ENCODE measurements around the gene CREBL2.

The CREBL2 gene

DNA sequence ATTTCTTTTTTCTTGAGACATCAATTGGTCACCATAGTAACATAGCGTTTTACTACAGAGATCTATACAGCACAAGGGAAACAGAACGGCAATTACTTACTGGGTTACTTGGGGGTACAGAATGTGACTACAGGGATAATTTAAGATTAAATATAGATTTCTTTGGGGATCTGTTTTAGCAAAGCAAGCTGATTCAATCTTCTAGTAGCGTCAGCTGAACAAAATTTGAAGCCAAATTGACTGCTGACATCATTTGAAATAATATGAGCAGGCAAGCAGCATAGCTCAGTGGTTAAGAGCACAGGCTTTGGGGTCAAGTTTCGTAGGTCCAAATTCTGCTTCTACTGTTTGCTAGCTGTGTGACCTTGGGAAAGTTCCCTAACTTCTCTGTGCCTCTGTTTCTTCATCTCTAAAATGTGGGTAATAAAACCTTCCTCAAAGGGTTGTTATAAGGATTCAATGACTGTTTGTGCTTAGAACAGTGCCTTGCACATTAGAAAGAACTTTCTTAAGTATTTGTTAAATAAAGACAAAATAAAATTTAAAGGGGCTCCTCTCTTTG lies 71.5 kb downstream of the CREBL2 start:
- no peak for DNase-seq

DNA sequence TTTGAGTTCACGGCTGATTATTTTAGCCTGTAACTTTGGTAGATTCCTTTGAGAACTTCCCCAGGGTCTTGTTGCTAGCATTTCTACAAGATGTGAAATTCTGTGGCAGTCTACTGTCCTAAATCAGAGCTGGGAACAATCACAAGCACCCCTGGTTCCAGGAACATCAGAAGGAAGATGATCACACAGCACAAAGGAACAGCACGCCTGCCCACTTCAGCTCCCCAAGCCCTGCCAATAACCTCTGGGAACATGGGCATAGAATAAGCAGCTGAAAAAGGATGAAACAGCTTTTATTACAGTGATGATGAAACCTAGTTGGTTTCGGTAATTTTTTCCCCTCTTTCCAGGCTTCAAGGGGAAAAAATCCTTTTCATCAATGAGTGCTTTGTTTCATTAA lies 72.0 kb downstream of the CREBL2 start:
- no peak for DNase-seq

- peak; percentile 71 for DNase-seq
Observed at GRCh38 chr12:12684375-12685106, 72.9 kb downstream of the CREBL2 start.

DNA sequence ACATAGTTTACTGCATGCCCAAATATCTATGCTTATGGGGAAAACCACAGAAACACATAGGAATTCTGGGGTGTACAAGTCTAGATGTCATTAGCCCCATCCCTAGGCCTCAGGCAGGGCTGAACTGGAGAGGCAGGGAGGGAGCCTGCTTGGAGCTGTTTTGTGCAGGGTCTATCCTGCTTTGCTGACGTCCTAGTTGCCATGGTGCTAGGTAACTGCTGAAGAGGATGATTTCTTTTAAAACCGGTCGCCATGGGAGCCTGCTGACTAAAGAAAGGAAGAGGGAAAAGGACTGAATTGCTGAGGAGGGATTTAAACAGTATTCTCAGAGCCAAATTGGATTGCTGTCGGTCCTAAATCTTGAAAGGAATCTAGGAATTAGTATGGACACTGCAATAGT lies 73.6 kb downstream of the CREBL2 start:
- no peak for DNase-seq

DNA sequence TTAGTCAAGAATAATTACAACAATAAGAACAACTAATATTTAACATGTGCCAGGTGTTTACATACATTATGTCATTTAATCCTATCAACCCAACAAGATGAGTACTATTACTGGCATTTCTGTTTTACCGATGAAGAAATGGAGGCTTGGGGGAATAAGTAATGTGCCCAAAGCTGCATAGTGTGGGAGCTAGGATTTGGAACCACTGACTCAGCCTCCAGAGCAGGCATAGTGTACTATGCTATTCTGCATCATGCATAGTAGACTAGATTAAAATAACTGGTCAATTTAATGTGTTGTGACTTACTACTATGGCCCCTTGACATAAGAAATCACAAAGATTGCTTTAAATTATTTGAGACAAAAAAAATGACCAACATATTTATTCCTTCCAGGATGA lies 74.8 kb downstream of the CREBL2 start:
- DNase-seq = no peak

GRCh38 chr12:12686925-12687324 lies 75.2 kb downstream of the CREBL2 start:
- no peak for DNase-seq

DNA sequence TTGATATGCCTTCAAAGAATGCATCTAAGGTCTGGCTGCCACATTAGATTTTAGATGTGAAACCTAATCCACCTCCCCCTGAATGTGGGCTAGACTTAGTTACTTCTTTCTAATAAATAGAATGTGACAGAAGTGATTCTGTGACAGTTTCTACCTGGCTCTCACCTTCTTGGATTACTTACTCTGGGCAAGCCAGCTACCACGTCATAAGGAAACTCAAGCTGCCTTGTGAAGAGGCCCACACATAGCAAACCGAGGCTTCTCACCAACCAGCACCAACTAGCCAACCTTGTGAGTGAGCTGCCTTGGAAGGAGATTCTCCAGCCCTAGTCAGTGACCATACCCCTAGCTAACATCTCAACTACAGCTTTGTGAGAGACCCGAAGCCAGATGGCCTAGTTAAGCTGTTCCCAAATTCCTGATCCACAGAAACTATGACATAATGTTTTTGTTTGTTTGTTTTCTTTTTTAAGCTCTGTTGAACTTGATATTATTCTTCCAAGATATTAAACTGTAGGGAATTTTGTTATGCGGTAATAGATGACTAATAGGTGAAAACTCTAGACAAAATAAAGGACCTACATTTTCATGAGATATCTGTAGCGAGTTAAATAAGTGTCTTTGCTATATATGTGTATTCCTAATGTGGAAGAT lies 78.1 kb downstream of the CREBL2 start:
- DNase-seq = no peak

- no peak for DNase-seq
Observed at GRCh38 chr12:12691549-12691948, 79.9 kb downstream of the CREBL2 start.

- DNase-seq = no peak
Observed at GRCh38 chr12:12693111-12693671, 81.5 kb downstream of the CREBL2 start.

Measured in NCI-H526 treated with DMSO at 0.1 percent for 48 hours (cell line).